ENCODE data around the gene RAB11A.

RAB11A gene

GRCh38 chr15:65902373-65902772 lies 33.1 kb downstream of the RAB11A start:
- TF ChIP-seq CTCF (IDR thresholded peaks at IDR 0.05; ENCODE audit: borderline replicate concordance, insufficient read depth, low read depth, low read length) = no peak
- no peak overlapping the region for H3K4me3 ChIP-seq (ENCODE audit: low read depth, low read length)

GRCh38 chr15:65903296-65904073 lies 34.2 kb downstream of the RAB11A start:
- H3K4me3 ChIP-seq (ENCODE audit: low read depth, low read length) = no peak overlapping the region
- no peak for TF ChIP-seq CTCF (IDR thresholded peaks at IDR 0.05; ENCODE audit: borderline replicate concordance, insufficient read depth, low read depth, low read length)

GRCh38 chr15:65904301-65904700 lies 35.0 kb downstream of the RAB11A start:
- TF ChIP-seq CTCF (IDR thresholded peaks at IDR 0.05; ENCODE audit: borderline replicate concordance, insufficient read depth, low read depth, low read length) = no peak
- no peak overlapping the region for H3K4me3 ChIP-seq (ENCODE audit: low read depth, low read length)

GRCh38 chr15:65906396-65906795 lies 37.1 kb downstream of the RAB11A start:
- no peak for TF ChIP-seq CTCF (IDR thresholded peaks at IDR 0.05; ENCODE audit: borderline replicate concordance, insufficient read depth, low read depth, low read length)

GRCh38 chr15:65907661-65908060 lies 38.4 kb downstream of the RAB11A start:
- TF ChIP-seq CTCF (IDR thresholded peaks at IDR 0.05; ENCODE audit: borderline replicate concordance, insufficient read depth, low read depth, low read length) = no peak
- no peak overlapping the region for H3K4me3 ChIP-seq (ENCODE audit: low read depth, low read length)

More at GRCh38 chr15:65906396-65906795, 37.1 kb downstream of the RAB11A start:
- no peak overlapping the region for H3K4me3 ChIP-seq (ENCODE audit: low read depth, low read length)

- no peak overlapping the region for H3K4me3 ChIP-seq (ENCODE audit: low read depth, low read length)
- no peak for TF ChIP-seq CTCF (IDR thresholded peaks at IDR 0.05; ENCODE audit: borderline replicate concordance, insufficient read depth, low read depth, low read length)
Measured at GRCh38 chr15:65908876-65909275, 39.6 kb downstream of the RAB11A start.

GRCh38 chr15:65909831-65910230 lies 40.5 kb downstream of the RAB11A start:
- no peak for TF ChIP-seq CTCF (IDR thresholded peaks at IDR 0.05; ENCODE audit: borderline replicate concordance, insufficient read depth, low read depth, low read length)
- H3K4me3 ChIP-seq (ENCODE audit: low read depth, low read length) = no peak overlapping the region
